ENCODE data around the gene NINL.
"Not testable (repeated sequence)": the region's sequence is repeated elsewhere in the genome, so short reads cannot be mapped to it uniquely, and the experiment has no call there.

NINL gene

GRCh38 chr20:25552977-25553376 is 32.4 kb downstream of the NINL start:
- no peak for DNase-seq

GRCh38 chr20:25551413-25552215 is 33.7 kb downstream of the NINL start:
- no peak for DNase-seq

GRCh38 chr20:25550645-25551337 is 34.5 kb downstream of the NINL start:
- DNase-seq: not testable (repeated sequence)

GRCh38 chr20:25549843-25550477 is 35.4 kb downstream of the NINL start:
- DNase-seq: no peak

- no peak for DNase-seq
Observed at GRCh38 chr20:25549172-25549773, 36.1 kb downstream of the NINL start.

- no peak for DNase-seq
Observed at GRCh38 chr20:25548613-25549086, 36.7 kb downstream of the NINL start.

GRCh38 chr20:25547999-25548398 is 37.3 kb downstream of the NINL start:
- no peak for DNase-seq

GRCh38 chr20:25547063-25547462 is 38.3 kb downstream of the NINL start:
- DNase-seq: no peak

- DNase-seq: no peak
Observed at GRCh38 chr20:25546048-25546447, 39.3 kb downstream of the NINL start.

- no peak for DNase-seq
Observed at GRCh38 chr20:25545171-25545570, 40.2 kb downstream of the NINL start.

GRCh38 chr20:25544734-25545133 is 40.6 kb downstream of the NINL start:
- no peak for DNase-seq

- no peak for DNase-seq
Observed at GRCh38 chr20:25544311-25544710, 41.0 kb downstream of the NINL start.

- no peak for DNase-seq
Observed at GRCh38 chr20:25543068-25543467, 42.3 kb downstream of the NINL start.

GRCh38 chr20:25541676-25542075 is 43.7 kb downstream of the NINL start:
- no peak for DNase-seq

- peak in 35 of 56 donors; percentile 9 to 69 (median 36) for DNase-seq
Observed at GRCh38 chr20:25539742-25540672, 45.3 kb downstream of the NINL start.

GRCh38 chr20:25538838-25539665 is 46.3 kb downstream of the NINL start:
- DNase-seq: peak in 1 of 56 donors; percentile 23

- DNase-seq: no peak
Observed at GRCh38 chr20:25537890-25538289, 47.4 kb downstream of the NINL start.

GRCh38 chr20:25535762-25536161 is 49.6 kb downstream of the NINL start:
- DNase-seq: peak in 1 of 56 donors; percentile 11

GRCh38 chr20:25534845-25535244 is 50.5 kb downstream of the NINL start:
- DNase-seq: no peak

All from amygdala (tissue), 56 donors.